GM23248 (cell line): ENCODE measurements around the gene RAD52.

Experiments used
- EZH2 ChIP-seq: fragments of 200-600 bp; sonication (generic); IDR thresholded peaks from 2 replicates; pipeline ENCODE4 v1.6.1; 2018; ENCODE audit warnings: antibody characterized with exemption, mild to moderate bottlenecking; ENCODE audit not compliant: insufficient read depth, poor library complexity, severe bottlenecking
- EZH2phosphoT487 ChIP-seq: fragments of 200-600 bp; sonication (generic); IDR thresholded peaks from 2 replicates; pipeline ENCODE4 v1.6.1; 2018; ENCODE audit warnings: antibody characterized with exemption, moderate library complexity, mild to moderate bottlenecking, low read depth; ENCODE audit not compliant: insufficient read depth

- TF ChIP-seq EZH2phosphoT487 = no peak
- no peak for TF ChIP-seq EZH2
Measured at GRCh38 chr12:948238-948637, 1.3 kb downstream of the RAD52 start.
